ENCODE results near the gene GAD2. TPM values are rescaled to one million over a fixed set of nuclear protein-coding genes. Genes with fewer than 3 reads are reported as not detected.

GAD2 gene
- total RNA-seq, 1 donor from 2014 or later = 2.2 TPM

- no peak for DNase-seq (ENCODE audit: low spot score)
Measured at GRCh38 chr10:26222563-26222962, 6.0 kb downstream of the GAD2 start.

- DNase-seq (ENCODE audit: low spot score) = no peak
Measured at GRCh38 chr10:26225322-26225721, 8.7 kb downstream of the GAD2 start.

- no peak for DNase-seq (ENCODE audit: low spot score)
Measured at GRCh38 chr10:26227786-26228185, 11.2 kb downstream of the GAD2 start.

GRCh38 chr10:26232174-26232573 lies 15.6 kb downstream of the GAD2 start:
- no peak for DNase-seq (ENCODE audit: low spot score)

GRCh38 chr10:26235761-26236160 lies 19.2 kb downstream of the GAD2 start:
- DNase-seq (ENCODE audit: low spot score) = no peak

GRCh38 chr10:26238378-26238777 lies 21.8 kb downstream of the GAD2 start:
- DNase-seq (ENCODE audit: low spot score) = no peak

- no peak for DNase-seq (ENCODE audit: low spot score)
Measured at GRCh38 chr10:26242706-26243350, 26.3 kb downstream of the GAD2 start.

GRCh38 chr10:26243351-26243720 lies 26.8 kb downstream of the GAD2 start:
- DNase-seq (ENCODE audit: low spot score) = no peak

GRCh38 chr10:26249681-26250080 lies 33.1 kb downstream of the GAD2 start:
- DNase-seq (ENCODE audit: low spot score) = no peak

GRCh38 chr10:26251925-26252324 lies 35.4 kb downstream of the GAD2 start:
- DNase-seq (ENCODE audit: low spot score) = no peak

GRCh38 chr10:26254616-26255015 lies 38.0 kb downstream of the GAD2 start:
- DNase-seq (ENCODE audit: low spot score) = no peak

GRCh38 chr10:26259341-26259740 lies 42.8 kb downstream of the GAD2 start:
- DNase-seq (ENCODE audit: low spot score) = no peak

GRCh38 chr10:26269754-26270153 lies 53.2 kb downstream of the GAD2 start:
- DNase-seq (ENCODE audit: low spot score) = peak; percentile 56

- no peak for DNase-seq (ENCODE audit: low spot score)
Measured at GRCh38 chr10:26274391-26274790, 57.8 kb downstream of the GAD2 start.

- DNase-seq (ENCODE audit: low spot score) = no peak
Measured at GRCh38 chr10:26278295-26278694, 61.7 kb downstream of the GAD2 start.

- peak; percentile 45 for DNase-seq (ENCODE audit: low spot score)
Measured at GRCh38 chr10:26290236-26290635, 73.7 kb downstream of the GAD2 start.

GRCh38 chr10:26291721-26292480 lies 75.3 kb downstream of the GAD2 start:
- no peak for DNase-seq (ENCODE audit: low spot score)

GRCh38 chr10:26296360-26296759 lies 79.8 kb downstream of the GAD2 start:
- no peak for DNase-seq (ENCODE audit: low spot score)

GRCh38 chr10:26300001-26300400 lies 83.4 kb downstream of the GAD2 start:
- DNase-seq (ENCODE audit: low spot score) = no peak

- DNase-seq (ENCODE audit: low spot score) = no peak
Measured at GRCh38 chr10:26303366-26303765, 86.8 kb downstream of the GAD2 start.

GRCh38 chr10:26310361-26310760 lies 93.8 kb downstream of the GAD2 start:
- no peak for DNase-seq (ENCODE audit: low spot score)

- DNase-seq (ENCODE audit: low spot score) = no peak
Measured at GRCh38 chr10:26311383-26311940, 94.9 kb downstream of the GAD2 start.
